WI38 (cell line): ENCODE results near the gene IFT52.
"Not testable (repeated sequence)": the region's sequence is repeated elsewhere in the genome, so short reads cannot be mapped to it uniquely, and the experiment has no call there.

Experiments used
- H3K4me3 ChIP-seq: 2 replicates; pipeline ENCODE4 v1.5.1; 2011; ENCODE audit warnings: low read depth, mild to moderate bottlenecking, control low read depth, low read length
- TF ChIP-seq, protein P1 (sequence below): IDR thresholded peaks from 2 replicates; pipeline ENCODE4 v1.5.1; 2012; ENCODE audit warnings: low read depth, mild to moderate bottlenecking, control low read depth, low read length

Gene IFT52

DNA sequence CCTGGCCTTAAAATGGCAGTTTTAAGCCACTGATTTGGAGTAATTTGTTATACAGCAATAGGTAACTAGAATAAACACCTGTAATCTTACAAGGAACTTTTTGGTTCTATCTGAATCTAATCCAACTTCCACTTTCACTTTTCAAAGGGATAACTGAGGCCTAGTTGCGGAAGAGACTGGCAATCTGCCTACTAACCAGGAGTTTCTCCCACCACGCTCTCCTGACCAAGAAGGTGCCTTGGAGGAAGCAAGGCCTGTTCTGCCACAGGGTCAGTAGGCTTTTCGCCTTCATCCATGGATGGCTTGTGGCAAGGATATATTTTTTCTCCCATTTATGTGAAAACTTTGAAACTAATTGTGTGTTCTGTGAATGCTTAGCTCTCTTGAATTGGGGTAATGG is 63.2 kb downstream of the IFT52 start:
- TF ChIP-seq, protein P1, sequence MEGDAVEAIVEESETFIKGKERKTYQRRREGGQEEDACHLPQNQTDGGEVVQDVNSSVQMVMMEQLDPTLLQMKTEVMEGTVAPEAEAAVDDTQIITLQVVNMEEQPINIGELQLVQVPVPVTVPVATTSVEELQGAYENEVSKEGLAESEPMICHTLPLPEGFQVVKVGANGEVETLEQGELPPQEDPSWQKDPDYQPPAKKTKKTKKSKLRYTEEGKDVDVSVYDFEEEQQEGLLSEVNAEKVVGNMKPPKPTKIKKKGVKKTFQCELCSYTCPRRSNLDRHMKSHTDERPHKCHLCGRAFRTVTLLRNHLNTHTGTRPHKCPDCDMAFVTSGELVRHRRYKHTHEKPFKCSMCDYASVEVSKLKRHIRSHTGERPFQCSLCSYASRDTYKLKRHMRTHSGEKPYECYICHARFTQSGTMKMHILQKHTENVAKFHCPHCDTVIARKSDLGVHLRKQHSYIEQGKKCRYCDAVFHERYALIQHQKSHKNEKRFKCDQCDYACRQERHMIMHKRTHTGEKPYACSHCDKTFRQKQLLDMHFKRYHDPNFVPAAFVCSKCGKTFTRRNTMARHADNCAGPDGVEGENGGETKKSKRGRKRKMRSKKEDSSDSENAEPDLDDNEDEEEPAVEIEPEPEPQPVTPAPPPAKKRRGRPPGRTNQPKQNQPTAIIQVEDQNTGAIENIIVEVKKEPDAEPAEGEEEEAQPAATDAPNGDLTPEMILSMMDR, result no peak
- H3K4me3 ChIP-seq, result no peak overlapping the region

DNA sequence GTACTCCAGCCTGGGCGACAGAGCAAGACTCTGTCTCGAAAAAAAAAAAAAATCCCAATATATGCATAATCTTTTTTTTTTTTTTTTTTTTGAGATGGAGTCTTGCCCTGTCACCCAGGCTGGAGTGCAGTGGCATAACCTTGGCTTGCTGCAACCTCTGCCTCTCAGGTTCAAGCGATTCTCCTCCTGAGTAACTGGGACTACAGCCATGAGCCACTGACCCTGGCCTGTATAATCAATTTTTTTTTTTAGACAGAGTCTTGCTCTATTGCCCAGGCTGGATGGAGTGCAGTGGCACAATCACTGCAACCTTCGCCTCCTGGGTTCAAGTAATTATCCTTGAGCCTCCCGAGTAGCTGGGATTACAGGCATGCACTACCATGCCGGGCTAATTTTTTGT is 64.4 kb downstream of the IFT52 start:
- H3K4me3 ChIP-seq, result not testable (repeated sequence)

DNA sequence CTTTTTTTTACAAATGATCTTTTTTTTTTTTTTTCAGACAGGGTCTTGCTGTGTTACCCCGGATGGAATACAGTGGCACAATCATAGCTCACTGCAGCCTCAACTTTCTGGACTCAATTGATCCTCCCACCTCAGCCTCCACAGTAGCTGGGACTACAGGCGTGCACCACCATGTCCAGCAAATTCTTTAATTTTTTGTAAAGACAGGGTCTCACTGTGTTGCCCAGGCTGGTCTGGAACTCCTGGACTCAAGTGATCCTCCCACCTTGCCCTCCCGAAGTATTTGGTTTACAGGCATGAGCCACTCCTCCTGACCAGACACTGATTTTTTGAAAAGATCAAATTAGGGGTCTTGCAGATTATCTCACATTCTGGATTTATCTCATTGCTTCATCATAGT is 65.2 kb downstream of the IFT52 start:
- H3K4me3 ChIP-seq, result no peak overlapping the region
- TF ChIP-seq, protein P1, result no peak

DNA sequence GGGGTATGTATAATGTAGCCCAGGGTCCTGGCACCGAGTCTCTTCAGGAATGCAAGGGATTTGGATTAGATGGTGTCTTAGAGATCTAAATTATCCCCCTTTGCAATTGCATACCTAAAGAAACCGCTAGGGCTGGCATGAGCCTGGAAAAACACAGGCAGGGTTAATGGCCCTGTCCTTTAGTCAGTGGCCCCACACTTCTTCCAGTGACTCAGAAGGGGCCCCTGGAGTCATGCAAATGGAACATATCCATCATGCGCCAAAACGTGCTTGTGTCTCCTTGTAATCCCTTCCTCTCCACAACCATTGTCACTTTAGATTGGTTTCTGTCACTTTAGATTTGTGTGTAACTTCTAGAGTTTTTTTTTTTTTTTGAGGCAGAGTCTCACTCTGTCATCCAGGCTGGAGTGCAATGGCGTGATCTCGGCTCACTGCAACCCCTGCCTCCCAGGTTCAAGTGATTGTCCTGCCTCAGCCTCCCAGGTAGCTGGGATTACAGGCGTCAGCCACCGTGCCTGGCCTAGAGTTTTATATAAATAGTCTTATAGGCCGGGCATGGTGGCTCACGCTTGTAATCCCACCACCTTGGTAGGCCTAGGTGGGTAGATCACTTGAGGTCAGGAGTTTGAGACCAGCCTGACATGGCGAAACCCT is 67.5 kb downstream of the IFT52 start:
- H3K4me3 ChIP-seq, result peak overlapping the region; percentile 70
- TF ChIP-seq, protein P1, result 0 out of 2 replicates have a peak, but pooled peaks have one; percentile 5

DNA sequence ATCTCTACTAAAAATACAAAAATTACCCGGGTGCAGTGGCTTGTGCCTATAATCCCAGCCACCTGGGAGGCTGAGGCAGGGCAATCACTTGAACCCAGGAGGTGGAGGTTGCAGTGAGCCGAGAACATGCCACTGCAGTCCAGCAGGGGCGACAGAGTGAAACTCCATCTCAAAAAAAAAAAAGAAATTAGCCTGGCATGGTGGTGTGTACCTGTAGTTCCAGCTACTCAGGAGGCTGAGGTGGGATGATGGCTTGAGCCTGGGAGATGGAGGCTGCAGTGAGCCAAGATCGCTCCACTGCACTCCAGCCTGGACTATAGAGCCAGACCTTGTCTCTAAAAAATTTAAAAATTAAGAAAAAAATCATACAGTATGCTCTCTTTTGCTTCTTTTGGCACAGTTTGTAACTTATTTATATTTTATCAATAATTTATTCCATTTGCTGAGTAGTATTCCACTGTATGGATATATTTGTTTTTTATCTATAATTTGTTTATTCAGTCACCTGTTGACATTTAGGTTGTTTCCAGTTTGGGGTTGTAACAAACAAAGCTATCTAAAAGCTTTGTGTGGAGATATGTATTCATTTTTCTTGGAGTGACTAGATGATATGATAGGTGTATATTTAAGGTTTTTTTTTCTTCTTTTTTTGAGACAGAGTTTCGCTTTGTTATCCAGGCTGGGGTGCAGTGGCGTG is 68.1 kb downstream of the IFT52 start:
- TF ChIP-seq, protein P1, result no peak
- no peak overlapping the region for H3K4me3 ChIP-seq

DNA sequence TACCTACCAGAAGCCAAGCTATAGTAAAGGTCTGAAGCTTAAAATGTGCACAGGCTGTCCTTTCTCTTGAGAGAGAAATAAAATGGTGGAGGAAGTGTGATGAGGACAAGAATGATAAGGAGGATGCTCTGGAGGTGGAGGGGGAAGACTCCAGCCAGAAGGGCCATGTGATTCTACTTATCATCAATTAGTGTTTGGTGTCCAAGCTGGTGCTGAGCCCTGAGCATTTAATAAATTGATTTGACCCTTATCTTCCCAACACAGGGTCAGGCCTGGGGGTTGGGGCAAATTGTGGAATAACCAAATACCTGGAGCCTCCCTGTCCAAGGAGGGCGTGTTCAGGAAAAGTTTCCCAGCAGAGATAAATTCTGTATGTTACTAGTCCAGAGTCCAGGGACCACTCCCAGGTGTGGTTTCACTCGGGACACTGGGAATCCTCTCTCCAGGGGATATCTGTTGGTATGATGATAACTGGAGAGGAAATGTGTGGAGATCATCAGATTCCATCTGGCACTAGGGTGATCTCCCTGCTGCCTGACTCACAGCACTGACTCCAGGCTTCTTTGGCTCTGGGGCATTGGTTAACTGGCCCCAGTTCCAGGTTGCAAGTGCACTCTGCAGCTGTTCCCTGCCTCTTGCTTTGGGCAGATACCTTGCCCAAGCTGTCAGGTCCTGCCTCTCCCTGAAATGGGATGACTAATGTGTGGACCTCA is 72.4 kb downstream of the IFT52 start:
- TF ChIP-seq, protein P1, result no peak
- no peak overlapping the region for H3K4me3 ChIP-seq

DNA sequence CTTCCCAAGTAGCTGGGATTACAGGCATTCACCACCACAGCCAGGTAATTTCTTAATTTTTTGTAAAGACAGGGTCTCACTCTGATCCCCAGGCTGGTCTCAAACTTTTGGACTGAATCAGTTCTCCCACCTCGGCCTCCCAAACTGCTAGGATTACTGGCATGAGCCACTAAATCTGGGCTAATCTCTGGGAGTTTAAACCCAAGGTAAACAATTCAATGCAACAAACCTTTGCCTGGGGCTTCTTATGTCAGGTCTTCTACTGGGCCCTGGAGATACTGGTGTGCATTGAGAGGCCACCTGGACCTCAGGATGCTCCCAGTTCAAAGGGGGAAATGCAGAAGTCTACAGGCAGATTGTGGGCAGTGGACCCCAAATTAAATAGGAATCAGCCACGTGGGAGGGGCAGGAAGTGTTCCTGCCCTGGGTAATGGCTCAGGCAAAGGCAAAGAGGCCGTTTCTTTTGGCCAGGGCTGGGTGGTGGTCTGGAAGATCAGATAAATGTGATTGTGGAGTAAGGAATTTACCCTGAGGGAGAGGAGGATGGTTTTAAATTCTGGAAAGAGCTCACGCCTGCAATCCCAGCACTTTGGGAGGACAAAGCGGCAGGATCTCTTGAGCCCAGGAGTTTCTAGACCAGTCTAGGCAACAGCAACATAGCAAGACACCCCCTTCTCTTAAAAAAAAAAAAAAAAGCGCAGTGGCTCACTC is 74.9 kb downstream of the IFT52 start:
- H3K4me3 ChIP-seq, result no peak overlapping the region
- TF ChIP-seq, protein P1, result no peak
